ENCODE data around the gene ENG. TPM values are rescaled to one million over a fixed set of nuclear protein-coding genes. Genes with fewer than 3 reads are reported as not detected.
A peak's percentile ranks its signal among the peaks of the same experiment; 100 is the strongest.

ENG gene
- total RNA-seq, 1 experiment from 2014 or later = 0.76 TPM

DNA sequence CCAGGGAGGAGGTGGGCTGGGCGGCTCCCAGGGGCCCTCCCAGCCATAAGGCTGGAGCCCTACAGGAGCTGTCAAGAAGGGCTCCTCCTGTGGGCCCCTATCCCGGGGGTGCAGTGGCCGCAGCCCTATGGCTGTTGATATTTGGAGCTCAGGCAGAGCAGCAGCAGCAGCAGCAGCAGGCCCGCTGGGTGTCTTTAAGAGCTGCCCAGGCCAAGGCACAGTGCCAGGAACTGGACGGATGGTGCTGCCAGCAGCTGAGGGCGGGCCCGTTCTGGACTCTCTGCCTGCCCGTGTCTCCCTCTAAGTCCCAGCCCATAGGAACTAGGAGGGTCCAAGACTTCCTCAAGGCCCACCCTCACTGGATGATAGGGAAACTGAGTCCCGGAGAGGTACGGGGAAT is 19.4 kb upstream of the ENG start:
- H3K36me3 ChIP-seq (ENCODE audit: control insufficient read depth in 1 of 2, insufficient read depth in 2 of 2, low read length in 2 of 2) = no peaks in the 10 kb centered on the region
- POLR2A ChIA-PET = interaction anchor here (0.8 kb wide), 1 partner anchor 32 kb away, joined by 3 read pairs; no protein-coding TSS in a partner anchor
- H3K9me2 ChIP-seq (ENCODE audit: insufficient read depth) = no peaks in the 10 kb centered on the region
- H3K9me3 ChIP-seq (ENCODE audit: control insufficient read depth in 1 of 2, insufficient read depth in 1 of 2, low read depth in 1 of 2, low read length in 2 of 2) = no peaks in the 10 kb centered on the region
- no peak overlapping the region for H3K27ac ChIP-seq (ENCODE audit: low read depth, low read length)
- no TSS peak for BruUV-seq (replicated peaks)
- H4K20me1 ChIP-seq (ENCODE audit: insufficient read depth) = no peaks in the 10 kb centered on the region
- H3K79me2 ChIP-seq (ENCODE audit: insufficient read depth, low read length) = no peaks in the 10 kb centered on the region; the same call in 1 of the 2 replicates
- no peak for ATAC-seq
- no peaks in the 10 kb centered on the region for H3K27me3 ChIP-seq (ENCODE audit: insufficient read depth, low read length)
- DNase-seq (ENCODE audit: low read depth, low spot score) = no peak
- H2AFZ ChIP-seq (ENCODE audit: low read depth, low read length, poor library complexity, severe bottlenecking) = no peak overlapping the region
- no peak overlapping the region for H3K4me2 ChIP-seq (ENCODE audit: low read length)
- H3K9ac ChIP-seq (ENCODE audit: low read length) = peak overlapping the region; percentile 1; the same call in 1 of the 2 replicates
- intact Hi-C loops (cut with micrococcal nuclease) = no loop called here
- RAD21 ChIA-PET (ENCODE audit: low non-redundant PET in 1 of 2, low total read pairs in 2 of 2, uncharacterized antibody in 2 of 2, unreplicated experiment in 2 of 2) = no interaction called here
- peaks cover 14 to 52% of the 10 kb centered on the region in 2 experiments for H3K4me1 ChIP-seq (ENCODE audit: control insufficient read depth in 1 of 2, insufficient read depth in 2 of 2, low read length in 2 of 2)
- H3K4me3 ChIP-seq (replicated peaks in 1 of 2; ENCODE audit: low read depth in 1 of 2, low read length in 2 of 2) = no peak overlapping the region
- CTCF ChIA-PET = interaction anchor here (1.7 kb wide), 1 partner anchor 48 kb away, joined by 6 read pairs; no protein-coding TSS in a partner anchor
- no peak for TF ChIP-seq ELF1 (IDR thresholded peaks at IDR 0.05; ENCODE audit: borderline replicate concordance, low read depth)
- TF ChIP-seq, protein P1, sequence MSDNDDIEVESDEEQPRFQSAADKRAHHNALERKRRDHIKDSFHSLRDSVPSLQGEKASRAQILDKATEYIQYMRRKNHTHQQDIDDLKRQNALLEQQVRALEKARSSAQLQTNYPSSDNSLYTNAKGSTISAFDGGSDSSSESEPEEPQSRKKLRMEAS (IDR thresholded peaks at IDR 0.05) = no peak
- no peak for TF ChIP-seq ZBTB33 (IDR thresholded peaks at IDR 0.05; ENCODE audit: extremely low read depth, insufficient replicate concordance, low read length)
- TF ChIP-seq, protein P2, sequence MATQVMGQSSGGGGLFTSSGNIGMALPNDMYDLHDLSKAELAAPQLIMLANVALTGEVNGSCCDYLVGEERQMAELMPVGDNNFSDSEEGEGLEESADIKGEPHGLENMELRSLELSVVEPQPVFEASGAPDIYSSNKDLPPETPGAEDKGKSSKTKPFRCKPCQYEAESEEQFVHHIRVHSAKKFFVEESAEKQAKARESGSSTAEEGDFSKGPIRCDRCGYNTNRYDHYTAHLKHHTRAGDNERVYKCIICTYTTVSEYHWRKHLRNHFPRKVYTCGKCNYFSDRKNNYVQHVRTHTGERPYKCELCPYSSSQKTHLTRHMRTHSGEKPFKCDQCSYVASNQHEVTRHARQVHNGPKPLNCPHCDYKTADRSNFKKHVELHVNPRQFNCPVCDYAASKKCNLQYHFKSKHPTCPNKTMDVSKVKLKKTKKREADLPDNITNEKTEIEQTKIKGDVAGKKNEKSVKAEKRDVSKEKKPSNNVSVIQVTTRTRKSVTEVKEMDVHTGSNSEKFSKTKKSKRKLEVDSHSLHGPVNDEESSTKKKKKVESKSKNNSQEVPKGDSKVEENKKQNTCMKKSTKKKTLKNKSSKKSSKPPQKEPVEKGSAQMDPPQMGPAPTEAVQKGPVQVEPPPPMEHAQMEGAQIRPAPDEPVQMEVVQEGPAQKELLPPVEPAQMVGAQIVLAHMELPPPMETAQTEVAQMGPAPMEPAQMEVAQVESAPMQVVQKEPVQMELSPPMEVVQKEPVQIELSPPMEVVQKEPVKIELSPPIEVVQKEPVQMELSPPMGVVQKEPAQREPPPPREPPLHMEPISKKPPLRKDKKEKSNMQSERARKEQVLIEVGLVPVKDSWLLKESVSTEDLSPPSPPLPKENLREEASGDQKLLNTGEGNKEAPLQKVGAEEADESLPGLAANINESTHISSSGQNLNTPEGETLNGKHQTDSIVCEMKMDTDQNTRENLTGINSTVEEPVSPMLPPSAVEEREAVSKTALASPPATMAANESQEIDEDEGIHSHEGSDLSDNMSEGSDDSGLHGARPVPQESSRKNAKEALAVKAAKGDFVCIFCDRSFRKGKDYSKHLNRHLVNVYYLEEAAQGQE (IDR thresholded peaks at IDR 0.05; ENCODE audit: low read depth) = no peak
- no peak for TF ChIP-seq FOSL1 (IDR thresholded peaks at IDR 0.05; ENCODE audit: low read depth)
- no peak for TF ChIP-seq CBX3 (IDR thresholded peaks at IDR 0.05; ENCODE audit: low read depth)
- no peak for TF ChIP-seq ZFX (IDR thresholded peaks at IDR 0.05)
- TF ChIP-seq JUND (IDR thresholded peaks at IDR 0.05) = no peak
- no peak for TF ChIP-seq ZNF274 (IDR thresholded peaks at IDR 0.05; ENCODE audit: low read depth, low read length)
- TF ChIP-seq POLR2A (IDR thresholded peaks at IDR 0.05; ENCODE audit: borderline replicate concordance, extremely low read depth, insufficient read depth, insufficient read length) = no peak
- TF ChIP-seq POLR2AphosphoS5 (IDR thresholded peaks at IDR 0.05; ENCODE audit: low read depth, low read length) = no peak
- TF ChIP-seq, protein P3, sequence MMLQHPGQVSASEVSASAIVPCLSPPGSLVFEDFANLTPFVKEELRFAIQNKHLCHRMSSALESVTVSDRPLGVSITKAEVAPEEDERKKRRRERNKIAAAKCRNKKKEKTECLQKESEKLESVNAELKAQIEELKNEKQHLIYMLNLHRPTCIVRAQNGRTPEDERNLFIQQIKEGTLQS (IDR thresholded peaks at IDR 0.05) = no peak
- no peak for TF ChIP-seq EGR1 (IDR thresholded peaks at IDR 0.05; ENCODE audit: low read depth)
- TF ChIP-seq EZH2 (IDR thresholded peaks at IDR 0.05) = no peak
- TF ChIP-seq CEBPB (IDR thresholded peaks at IDR 0.05; ENCODE audit: low read depth) = no peak
- TF ChIP-seq TCF7L2 (IDR thresholded peaks at IDR 0.05; ENCODE audit: borderline replicate concordance, extremely low read depth, insufficient read depth, insufficient read length) = no peak
- no peak for TF ChIP-seq RAD21 (IDR thresholded peaks at IDR 0.05; ENCODE audit: low read depth)
- no peak for TF ChIP-seq SIN3A (IDR thresholded peaks at IDR 0.05; ENCODE audit: low read depth)
- no peak for TF ChIP-seq CTCF (IDR thresholded peaks at IDR 0.05 in 2 of 3, conservative IDR thresholded peaks at IDR 0.05 in 1 of 3; ENCODE audit: borderline replicate concordance in 1 of 3, insufficient read depth in 1 of 3, low read depth in 2 of 3, low read length in 2 of 3)
